Brain microvascular endothelial cell (primary cell): ENCODE measurements around the gene SCN2B.

Experiments used
- DNase-seq: peaks from one replicate; pipeline ENCODE4 v3.0.0-alpha.2; 2020
- H3K27ac ChIP-seq: fragments of 250-450 bp; sonication (Bioruptor Pico); 2 replicates; pipeline ENCODE4 v1.5.1; 2020; ENCODE audit warnings: mild to moderate bottlenecking, moderate library complexity
- H3K27me3 ChIP-seq: fragments of 250-450 bp; sonication (Bioruptor Pico); replicated peaks from 2 replicates; pipeline ENCODE4 v1.5.1; 2020; ENCODE audit warnings: mild to moderate bottlenecking
- H3K36me3 ChIP-seq: fragments of 250-450 bp; sonication (Bioruptor Pico); replicated peaks from 2 replicates; pipeline ENCODE4 v1.5.1; 2020; ENCODE audit warnings: mild to moderate bottlenecking
- H3K4me3 ChIP-seq: 2 replicates; pipeline ENCODE4 v1.5.1; 2011; ENCODE audit warnings: low read depth, mild to moderate bottlenecking, control low read depth, low read length, moderate library complexity
- in situ Hi-C: cut with HindIII; loops from 2 replicates; pipeline ENCODE4 v1.10.0; 2017; ENCODE audit warnings: low sequenced_read_pairs, low pct_ligation_motif_present
- TF ChIP-seq, protein P1 (sequence below): IDR thresholded peaks from 2 replicates; pipeline ENCODE4 v1.5.1; 2011; ENCODE audit warnings: low read depth, mild to moderate bottlenecking, moderate library complexity, low read length, control low read depth, inconsistent platforms; ENCODE audit errors: missing control alignments

The SCN2B gene

DNA sequence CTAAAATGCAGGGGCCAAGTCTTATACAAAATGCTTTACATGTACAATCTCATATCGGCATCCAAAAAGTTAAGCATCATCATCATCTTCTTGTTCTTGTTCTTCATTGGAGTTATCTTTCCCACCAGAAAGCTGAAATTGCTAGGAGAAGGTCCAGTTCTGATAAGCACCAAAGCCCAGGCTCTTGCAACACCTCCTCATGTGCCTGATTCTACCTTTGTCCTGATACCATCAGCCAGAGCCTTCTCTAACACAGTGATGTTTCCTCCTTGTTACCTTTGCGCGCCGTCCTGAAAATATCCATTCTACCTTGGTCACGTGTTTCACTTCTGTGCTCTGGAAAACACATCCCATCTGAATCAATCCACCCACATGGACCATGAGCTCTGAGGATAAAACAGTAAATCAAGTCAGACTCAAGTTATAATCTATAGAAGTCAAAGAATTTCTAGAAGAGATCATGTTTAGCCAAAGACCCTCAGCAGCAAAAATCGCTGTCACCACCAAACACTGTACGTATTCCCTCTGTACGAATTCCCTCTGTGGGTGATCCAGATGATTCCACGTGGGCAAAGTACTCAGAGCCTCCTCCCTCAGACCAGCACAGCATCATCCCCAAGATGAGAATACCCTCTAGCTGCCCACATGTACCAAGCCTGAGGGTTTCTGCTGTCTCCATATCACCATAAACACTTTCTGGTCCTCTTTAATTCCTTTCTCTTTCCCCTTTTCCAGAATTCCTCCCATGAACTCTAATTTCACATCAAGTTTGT is 29.4 kb upstream of the SCN2B start:
- TF ChIP-seq, protein P1, sequence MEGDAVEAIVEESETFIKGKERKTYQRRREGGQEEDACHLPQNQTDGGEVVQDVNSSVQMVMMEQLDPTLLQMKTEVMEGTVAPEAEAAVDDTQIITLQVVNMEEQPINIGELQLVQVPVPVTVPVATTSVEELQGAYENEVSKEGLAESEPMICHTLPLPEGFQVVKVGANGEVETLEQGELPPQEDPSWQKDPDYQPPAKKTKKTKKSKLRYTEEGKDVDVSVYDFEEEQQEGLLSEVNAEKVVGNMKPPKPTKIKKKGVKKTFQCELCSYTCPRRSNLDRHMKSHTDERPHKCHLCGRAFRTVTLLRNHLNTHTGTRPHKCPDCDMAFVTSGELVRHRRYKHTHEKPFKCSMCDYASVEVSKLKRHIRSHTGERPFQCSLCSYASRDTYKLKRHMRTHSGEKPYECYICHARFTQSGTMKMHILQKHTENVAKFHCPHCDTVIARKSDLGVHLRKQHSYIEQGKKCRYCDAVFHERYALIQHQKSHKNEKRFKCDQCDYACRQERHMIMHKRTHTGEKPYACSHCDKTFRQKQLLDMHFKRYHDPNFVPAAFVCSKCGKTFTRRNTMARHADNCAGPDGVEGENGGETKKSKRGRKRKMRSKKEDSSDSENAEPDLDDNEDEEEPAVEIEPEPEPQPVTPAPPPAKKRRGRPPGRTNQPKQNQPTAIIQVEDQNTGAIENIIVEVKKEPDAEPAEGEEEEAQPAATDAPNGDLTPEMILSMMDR: no peak
- Histone ChIP-seq H3K4me3 (no peak overlapping the region), H3K36me3 (no peaks in the 10 kb centered on the region), H3K27ac (no peak overlapping the region), H3K27me3 (peaks cover 9% of the 10 kb centered on the region)
- no peak for DNase-seq
- in situ Hi-C loops: no loop called here

GRCh38 chr11:118202599-118203422 is 26.4 kb upstream of the SCN2B start:
- DNase-seq: no peak

GRCh38 chr11:118201966-118202365 is 25.5 kb upstream of the SCN2B start:
- no peak for DNase-seq
- H3K27ac ChIP-seq: no peak overlapping the region
- H3K36me3 ChIP-seq: no peaks in the 10 kb centered on the region

More at GRCh38 chr11:118202599-118203422, 26.4 kb upstream of the SCN2B start:
- Histone ChIP-seq H3K4me3 (no peak overlapping the region), H3K36me3 (no peaks in the 10 kb centered on the region), H3K27ac (no peak overlapping the region), H3K27me3 (peaks cover 9% of the 10 kb centered on the region)
- TF ChIP-seq, protein P1: no peak
- in situ Hi-C loops: no loop called here

GRCh38 chr11:118200901-118201680 is 24.7 kb upstream of the SCN2B start:
- no peak for DNase-seq
- Histone ChIP-seq H3K27ac (no peak overlapping the region), H3K4me3 (no peak overlapping the region), H3K27me3 (peaks cover 1% of the 10 kb centered on the region), H3K36me3 (no peaks in the 10 kb centered on the region)
- TF ChIP-seq, protein P1: no peak
- in situ Hi-C loops: no loop called here

More at GRCh38 chr11:118201966-118202365, 25.5 kb upstream of the SCN2B start:
- in situ Hi-C loops: no loop called here
- Histone ChIP-seq H3K27me3 (peaks cover 5% of the 10 kb centered on the region), H3K4me3 (no peak overlapping the region)
- TF ChIP-seq, protein P1: no peak

DNA sequence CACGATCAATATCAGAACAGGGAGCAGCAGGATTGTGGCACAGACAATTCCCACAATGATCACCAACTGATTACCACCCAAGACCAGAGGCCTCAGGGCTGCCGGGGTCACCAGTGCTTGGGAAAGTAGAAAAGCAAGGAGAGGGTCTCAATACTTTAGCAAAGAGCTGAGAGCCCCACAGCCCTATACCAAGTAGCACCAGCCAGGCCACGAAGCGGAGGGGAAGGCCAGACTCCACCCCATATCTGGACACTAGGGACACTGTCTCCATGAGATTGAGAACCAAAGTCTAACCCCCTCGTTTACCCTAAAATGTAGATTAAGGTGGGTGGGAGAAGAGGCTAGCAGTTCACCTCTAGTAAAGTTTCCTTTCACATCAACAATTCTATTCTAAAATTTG is 24.1 kb upstream of the SCN2B start:
- H3K27me3 ChIP-seq: no peaks in the 10 kb centered on the region
- H3K4me3 ChIP-seq: no peak overlapping the region
- TF ChIP-seq, protein P1: no peak
- no peak overlapping the region for H3K27ac ChIP-seq
- in situ Hi-C loops: no loop called here
- no peaks in the 10 kb centered on the region for H3K36me3 ChIP-seq
- DNase-seq: no peak
